ENCODE results near the gene CCDC27.

Gene CCDC27

GRCh38 chr1:3762151-3762872, 10.1 kb downstream of the CCDC27 start:
- no peak for DNase-seq

GRCh38 chr1:3762873-3763228, 10.6 kb downstream of the CCDC27 start:
- DNase-seq = no peak

DNA sequence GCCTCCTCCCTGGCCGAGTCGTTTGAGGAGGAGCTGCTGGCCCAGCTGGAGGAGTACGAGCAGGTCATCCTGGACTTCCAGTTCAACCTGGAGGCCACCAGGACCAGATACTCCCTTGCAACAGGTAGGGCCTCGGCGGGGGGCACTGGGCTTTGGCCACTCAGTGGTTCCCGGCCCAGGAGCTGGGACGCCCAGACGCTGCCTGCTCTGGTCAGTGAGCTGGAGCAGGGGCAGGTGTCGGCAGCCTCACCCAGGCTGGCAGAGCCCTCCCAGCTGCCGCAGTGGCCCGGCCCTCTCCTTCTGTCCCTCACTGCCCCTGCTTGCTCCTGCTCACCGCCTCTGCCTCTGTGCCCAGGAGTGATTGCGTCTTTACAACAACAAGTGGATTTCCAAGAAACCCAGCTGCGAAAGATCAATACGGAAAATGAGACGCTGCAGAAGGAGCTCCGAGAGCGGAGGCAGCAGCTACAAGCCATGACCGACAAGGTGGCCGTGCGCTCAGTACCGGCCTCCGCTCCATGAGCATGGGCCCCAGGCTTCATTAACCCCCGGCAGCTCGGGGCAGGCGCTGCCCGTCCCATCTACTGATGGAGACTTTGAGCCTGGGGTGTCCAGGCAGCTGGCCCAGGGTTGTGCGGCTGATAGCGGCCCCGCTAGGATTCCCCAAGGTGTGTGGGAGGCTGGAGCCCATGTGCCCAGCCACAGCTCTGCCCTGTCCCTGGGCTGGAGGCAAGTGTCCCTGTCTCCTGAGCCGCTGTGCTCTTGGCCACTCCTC, 11.3 kb downstream of the CCDC27 start:
- DNase-seq = no peak

- no peak for DNase-seq
These were observed 15.2 kb downstream of the CCDC27 start for GRCh38 chr1:3767328-3767925.

DNA sequence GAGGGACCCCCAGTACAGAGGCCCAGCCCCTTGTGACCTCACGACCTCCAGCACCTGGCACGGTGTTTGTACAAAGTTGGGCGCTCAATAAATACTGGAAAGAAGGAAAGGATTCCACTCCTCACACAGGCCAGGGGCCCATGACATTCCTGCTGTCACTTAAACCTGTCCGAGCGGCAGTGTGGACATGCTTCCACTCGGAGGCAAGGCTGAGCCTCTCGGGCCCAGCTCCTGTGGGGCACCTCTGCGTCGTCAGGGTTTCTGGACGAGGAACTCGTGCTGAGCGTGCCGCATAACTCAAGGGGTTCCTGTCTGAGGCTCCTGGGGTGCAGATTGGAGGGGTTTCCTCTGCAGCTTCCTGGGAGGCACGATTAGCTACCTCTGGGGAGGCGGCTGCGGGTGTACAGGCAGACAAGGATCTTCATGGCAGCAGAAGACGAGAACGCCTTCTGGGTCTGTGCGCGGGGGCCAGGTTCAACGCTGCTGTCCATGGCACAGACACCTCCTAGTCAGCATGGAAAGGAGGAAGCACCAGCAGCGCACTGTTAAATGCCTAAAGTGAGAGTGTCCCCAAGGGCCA, 16.7 kb downstream of the CCDC27 start:
- DNase-seq = no peak

GRCh38 chr1:3770047-3770765, 18.0 kb downstream of the CCDC27 start:
- no peak for DNase-seq

- no peak for DNase-seq
These were observed 19.1 kb downstream of the CCDC27 start for GRCh38 chr1:3771108-3772026.

DNA sequence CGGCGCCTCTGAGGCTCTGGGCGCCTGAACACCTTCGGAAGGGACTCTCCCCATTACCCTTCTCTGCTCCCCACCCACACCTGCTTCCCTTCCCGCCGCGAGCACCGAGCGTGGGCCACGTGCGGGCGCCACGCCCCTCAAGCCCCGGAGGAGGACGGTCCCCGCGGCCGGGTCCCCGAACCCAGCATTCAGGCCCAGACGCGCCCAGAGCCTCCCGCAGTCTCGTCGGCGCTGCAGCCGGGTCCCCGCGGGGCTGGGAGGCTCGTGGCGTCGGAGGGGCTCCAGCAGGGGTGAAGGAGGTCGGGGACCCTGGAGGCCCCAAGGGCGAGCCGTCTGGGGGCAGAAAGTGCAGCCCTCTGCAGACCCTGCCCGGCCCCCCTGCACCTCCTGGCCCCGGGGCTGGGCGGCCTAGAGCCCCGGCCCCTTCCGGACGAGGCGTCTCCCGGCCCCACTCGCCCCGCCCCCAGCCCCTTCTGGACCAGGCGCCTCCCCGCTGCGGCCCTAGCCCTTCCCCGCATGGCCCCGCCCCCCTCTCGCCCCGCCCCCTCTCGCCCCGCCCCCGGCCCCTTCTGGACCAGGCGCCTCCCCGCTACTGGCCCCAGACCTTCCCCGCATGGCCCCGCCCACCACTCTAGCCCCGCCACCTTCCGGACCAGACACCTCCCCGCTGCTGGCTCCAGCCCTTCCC, 19.9 kb downstream of the CCDC27 start:
- DNase-seq = peak; percentile 93

GRCh38 chr1:3772715-3773571, 20.7 kb downstream of the CCDC27 start, which contains the start of gene SMIM1:
Gene SMIM1, plus strand, starts transcription at chr1:3772749. Its CDS starts 2,625 bp downstream, at chr1:3775374.
- DNase-seq = no peak

GRCh38 chr1:3773572-3774275, 21.5 kb downstream of the CCDC27 start:
- no peak for DNase-seq

GRCh38 chr1:3774276-3774945, 22.2 kb downstream of the CCDC27 start:
- DNase-seq = no peak

DNA sequence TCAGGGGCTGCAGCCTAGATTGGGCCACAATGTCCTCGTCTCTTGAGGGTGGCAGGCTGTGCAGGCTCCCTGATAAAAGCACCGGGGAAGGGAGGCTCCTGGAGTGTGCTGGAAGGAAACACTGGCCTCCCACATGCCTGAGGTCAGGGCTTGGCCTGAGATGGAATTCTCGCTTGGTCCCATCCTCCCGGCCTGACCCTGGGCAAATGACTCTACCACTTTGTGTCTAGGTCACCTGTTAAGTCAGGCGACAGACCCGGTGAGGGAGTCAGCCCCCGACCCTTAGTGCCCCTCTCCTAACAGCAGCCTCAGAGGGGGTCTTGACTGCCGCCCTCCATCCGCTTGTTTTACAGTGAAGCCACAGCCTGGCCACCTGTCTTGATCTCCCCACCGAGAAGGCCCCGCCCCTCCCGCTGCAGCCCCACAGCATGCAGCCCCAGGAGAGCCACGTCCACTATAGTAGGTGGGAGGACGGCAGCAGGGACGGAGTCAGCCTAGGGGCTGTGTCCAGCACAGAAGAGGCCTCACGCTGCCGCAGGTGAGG, 22.8 kb downstream of the CCDC27 start:
- no peak for DNase-seq

DNA sequence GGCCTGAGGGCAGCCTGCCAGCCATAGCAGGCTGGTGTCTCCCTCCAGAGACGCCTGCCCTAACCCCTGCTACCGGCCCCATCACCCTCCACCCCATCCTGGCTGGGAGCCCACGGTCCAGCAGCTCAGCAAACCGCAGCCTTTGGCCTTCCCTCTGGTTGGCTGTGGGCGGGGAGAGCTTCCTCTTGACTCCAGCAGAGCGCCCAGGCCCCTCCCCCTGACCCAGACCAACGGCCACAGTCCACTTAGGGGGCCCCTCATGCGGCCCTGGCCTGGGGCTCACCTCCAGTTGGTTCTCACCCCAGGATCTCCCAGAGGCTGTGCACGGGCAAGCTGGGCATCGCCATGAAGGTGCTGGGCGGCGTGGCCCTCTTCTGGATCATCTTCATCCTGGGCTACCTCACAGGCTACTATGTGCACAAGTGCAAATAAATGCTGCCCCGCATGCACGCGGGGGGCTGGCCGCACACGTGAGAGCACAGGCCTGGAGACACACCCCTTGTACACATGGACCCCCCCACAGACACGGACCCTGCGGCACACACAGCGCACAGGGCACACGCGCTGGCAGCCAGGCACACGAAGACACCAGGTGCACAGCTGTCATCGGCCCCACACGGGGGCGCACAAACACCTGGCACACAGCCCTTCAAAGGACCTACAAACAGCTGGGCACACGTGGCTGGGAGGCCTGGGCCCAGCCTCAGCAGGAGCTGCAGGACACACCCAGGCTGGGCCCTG, 23.4 kb downstream of the CCDC27 start:
- peak; percentile 41 to 62 for DNase-seq

- no peak for DNase-seq
These were observed 24.1 kb downstream of the CCDC27 start for GRCh38 chr1:3776231-3776961.

GRCh38 chr1:3777078-3777547, 24.9 kb downstream of the CCDC27 start:
- no peak for DNase-seq

DNA sequence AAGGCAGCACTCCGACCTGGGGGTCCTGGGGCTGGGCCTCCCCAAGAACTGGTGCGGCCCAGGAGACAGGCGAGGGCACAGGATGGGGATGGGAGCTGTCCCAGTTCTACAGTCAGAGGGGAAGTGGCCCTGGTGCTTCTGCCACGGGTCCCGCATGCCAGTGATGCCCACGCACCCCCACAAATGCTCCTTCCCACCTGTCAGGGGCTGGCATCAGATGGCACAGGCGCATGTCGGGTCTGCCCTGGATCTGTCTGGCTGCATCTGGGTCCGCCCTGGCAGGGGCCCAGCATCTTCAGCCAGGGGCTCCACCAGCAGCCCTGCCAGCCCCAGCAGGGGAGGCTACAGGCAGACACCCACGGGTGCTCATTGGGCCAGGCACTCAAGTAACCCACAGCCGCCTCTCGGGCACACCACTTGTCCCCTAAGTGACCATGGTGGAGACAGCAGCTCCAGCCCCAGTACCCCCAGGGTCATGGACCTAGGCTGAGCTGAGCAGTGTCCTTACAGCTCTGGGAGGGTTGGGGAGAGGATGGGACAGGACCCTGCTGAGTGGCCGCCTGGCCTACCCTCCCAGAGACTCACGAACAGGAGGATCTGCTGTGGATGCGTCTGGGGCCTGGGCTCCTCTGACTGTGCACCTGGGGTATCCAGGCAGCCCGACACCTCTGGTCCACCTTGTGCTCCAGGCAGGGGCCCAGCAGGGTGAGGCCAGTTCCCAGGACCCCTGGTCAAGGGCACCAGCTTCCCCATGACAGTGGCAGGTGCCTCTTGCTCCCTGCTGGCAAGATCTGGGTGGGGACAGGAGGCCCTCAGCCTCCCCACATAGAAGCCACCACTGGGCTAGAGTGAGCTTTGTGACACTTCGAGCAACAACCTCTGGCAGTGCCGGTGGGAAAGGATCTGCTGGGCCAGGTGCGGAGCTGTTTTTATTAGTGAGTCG, 25.7 kb downstream of the CCDC27 start:
- no peak for DNase-seq

All from CD4-positive, alpha-beta T cell treated with Interferon alpha-2 for 1 hour (primary cell).